AG20443 (cell line): Measurements from ENCODE around the gene RADIL.
A peak's percentile ranks its signal among the peaks of the same experiment; 100 is the strongest.

Source experiments
- DNase-seq: peaks from one replicate; pipeline ENCODE4 v3.0.0; 2012; ENCODE audit warnings: low spot score, mixed read lengths

RADIL gene

DNA sequence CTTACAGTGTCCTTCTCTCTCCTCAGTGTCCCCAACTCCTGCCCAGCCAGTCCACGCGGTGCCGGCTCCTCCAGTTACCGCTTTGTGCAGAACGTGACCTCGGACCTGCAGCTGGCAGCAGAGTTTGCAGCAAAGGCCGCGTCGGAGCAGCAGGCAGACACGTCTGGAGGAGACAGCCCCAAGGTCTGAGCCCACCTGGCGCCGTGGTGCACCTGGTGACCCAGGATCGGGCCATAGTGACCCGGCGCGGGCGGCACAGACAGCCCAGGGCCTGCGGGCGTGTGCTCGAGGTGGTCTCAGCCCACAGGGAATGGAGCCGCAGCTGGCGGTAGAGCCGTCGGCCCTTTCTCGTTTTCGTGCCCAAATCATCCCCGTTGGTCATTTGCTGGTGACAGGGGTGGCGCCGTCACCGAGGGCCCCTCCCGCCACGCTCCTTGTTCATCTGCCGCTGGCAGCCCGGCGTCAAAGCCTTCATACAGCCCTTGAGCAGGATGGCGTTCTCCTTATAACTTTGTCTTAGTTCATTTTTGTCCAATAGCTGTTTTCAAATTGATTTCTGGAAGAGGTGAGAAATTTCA lies 129.0 kb downstream of the RADIL start:
- DNase-seq: no peak

DNA sequence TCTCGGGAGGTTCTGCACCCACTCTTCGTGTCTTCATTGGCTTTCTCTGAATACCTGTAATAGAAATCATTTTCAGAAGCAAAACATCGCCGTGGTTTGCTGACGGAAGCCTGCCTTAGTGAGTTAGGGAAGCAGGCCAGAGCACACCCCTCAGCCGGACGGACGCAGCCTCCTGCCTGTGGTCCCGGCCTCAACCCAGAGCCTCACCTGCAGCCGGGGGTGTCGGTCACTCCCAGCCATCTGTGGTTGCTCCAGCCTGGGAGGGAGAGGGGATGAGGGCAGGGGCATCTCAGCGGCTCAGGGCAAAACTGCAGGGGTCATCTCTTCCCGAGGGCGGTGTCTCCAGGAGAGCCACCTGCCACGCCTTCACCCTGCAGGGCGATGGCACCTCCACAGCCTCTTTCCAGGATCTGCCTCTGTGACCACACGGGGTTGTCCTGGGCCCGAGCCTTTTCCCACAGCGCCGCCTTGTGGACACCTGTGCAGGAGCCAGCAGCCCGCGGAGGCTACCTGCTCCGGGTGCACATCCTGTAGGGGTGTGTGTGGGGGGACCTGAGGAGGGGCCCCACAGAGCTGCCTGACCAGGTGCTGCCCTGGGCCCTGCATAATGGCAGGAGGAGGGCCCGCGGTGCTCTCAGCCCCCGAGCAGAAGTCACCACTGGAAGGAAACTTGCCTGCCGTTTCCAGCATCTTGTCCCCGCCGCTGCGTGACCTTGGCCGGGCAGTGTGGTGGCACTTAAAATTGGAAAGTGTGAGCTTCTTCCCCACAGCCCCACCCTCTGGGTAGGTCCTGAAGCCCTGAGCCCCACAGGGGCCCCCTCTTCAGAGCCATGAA lies 129.7 kb downstream of the RADIL start:
- peak; percentile 81 for DNase-seq

DNA sequence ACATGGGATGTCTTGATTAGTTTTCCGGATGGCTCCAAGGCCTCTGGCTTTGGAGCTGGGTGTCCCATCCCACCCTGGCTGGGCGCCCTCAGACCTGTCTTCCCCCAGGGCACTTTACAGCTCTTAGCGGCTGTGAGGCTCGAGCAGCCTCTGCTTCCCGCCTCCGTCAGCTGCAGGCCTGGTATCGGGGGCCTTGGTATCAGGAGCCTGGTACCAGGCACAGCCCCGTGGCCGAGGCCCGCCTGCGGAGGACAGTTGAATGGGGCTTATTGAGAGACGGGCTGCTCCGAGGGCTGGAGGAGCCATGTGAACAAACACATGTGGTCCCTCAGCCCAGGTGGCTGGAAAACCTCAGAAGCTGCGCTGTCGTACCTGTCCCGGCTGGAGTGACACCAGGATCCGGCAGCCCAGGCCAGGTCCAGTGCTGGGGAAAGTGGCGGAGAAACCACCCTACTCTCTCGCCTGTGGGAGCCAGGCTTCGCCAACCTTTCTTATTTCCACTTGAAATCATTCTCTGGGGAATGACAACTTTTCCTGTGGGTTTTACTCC lies 132.0 kb downstream of the RADIL start:
- DNase-seq: no peak

- no peak for DNase-seq
Measured at GRCh38 chr7:4749798-4750197, 133.7 kb downstream of the RADIL start.

DNA sequence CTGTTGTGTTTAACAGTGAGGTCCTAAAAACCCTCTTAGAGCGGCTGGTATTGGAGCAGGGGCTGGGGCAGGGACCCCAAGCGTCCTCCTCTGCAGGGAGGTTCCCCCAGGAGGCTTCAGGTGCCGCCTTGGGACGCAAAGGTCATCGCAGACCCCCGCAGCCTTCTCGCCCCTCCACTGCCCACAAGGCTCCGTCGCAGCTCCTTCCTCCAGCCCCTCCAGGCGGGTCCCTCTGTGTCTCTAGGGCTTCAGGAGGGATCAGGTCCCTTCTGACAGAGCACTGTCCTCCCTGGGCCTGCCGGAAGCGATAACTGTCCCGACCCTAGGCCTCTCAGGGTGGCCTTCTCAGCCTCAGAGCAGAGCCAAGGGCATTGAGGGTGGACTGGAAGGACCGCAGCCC lies 134.2 kb downstream of the RADIL start:
- DNase-seq: no peak
